ENCODE results near the gene TBKBP1. TPM values are rescaled to one million over a fixed set of nuclear protein-coding genes. Genes with fewer than 3 reads are reported as not detected.

The TBKBP1 gene
- total and polyA plus RNA-seq, 2 donors (not counting 3 experiments of a cell fraction or from before 2014, with no cell fraction given), result 7.0 to 11.7 TPM

DNA sequence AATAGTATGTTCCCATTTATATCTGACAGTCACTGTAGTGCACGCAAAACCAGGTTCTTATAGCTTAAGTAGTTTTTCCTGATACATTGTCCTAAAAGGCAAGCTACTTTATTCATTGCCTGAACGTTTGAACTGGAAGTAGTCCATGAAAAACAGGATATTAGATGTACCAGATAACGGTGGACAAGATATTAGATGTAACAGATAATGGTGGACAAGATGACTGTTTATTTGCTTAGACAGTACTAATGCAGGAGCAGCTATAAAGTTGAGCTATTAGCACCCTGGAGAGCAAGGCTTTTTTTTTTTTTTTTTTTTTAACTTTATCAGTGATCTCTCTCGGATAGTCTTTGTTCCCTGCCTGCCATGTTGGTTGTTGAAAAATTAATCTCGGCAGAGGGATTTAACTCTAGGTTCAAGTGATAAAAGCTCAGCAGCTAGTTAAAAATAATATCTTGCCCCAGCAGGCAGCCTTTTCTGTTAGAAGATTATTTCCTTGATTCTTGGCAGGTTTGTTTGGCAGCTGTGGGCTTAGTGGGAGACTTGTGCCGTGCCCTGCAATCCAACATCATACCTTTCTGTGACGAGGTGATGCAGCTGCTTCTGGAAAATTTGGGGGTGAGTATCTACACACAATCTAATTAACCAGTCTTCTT lies 17.3 kb upstream of the TBKBP1 start:
- Histone ChIP-seq H3K27me3 (ENCODE audit: control insufficient read depth in 2 of 2, insufficient read depth in 2 of 2, low read length in 2 of 2) (no peaks in the 10 kb centered on the region), H3K4me1 (ENCODE audit: control insufficient read depth, extremely low read depth, insufficient read depth, low read length) (no peaks in the 10 kb centered on the region), H3K79me2 (ENCODE audit: control insufficient read depth, insufficient read depth, low read length) (peaks cover 22% of the 10 kb centered on the region), H3K9me3 (replicated peaks; ENCODE audit: control insufficient read depth, insufficient read depth, low read length) (no peaks in the 10 kb centered on the region), H3K9me1 (replicated peaks; ENCODE audit: control insufficient read depth, extremely low read depth, insufficient read depth, low read length) (no peaks in the 10 kb centered on the region), H3K4me3 (replicated peaks in 1 of 3; ENCODE audit: insufficient read depth in 1 of 3, low read depth in 1 of 3, low read length in 3 of 3) (no peak overlapping the region), H2AFZ (ENCODE audit: low read depth, low read length) (no peak overlapping the region), H4K20me1 (replicated peaks; ENCODE audit: control insufficient read depth, extremely low read depth, insufficient read depth, low read length) (peaks cover 5% of the 10 kb centered on the region), H3K9ac (replicated peaks; ENCODE audit: extremely low read depth, insufficient read depth, low read length) (no peak overlapping the region), H3K36me3 (ENCODE audit: control insufficient read depth in 2 of 2, extremely low read depth in 1 of 2, insufficient read depth in 2 of 2, low read length in 2 of 2) (peaks cover 62 to 68% of the 10 kb centered on the region in 2 experiments), H3K4me2 (ENCODE audit: insufficient read depth, low read length) (no peak overlapping the region), H3K27ac (ENCODE audit: insufficient read depth, low read depth, low read length) (no peak overlapping the region)
- TF ChIP-seq FOS (IDR thresholded peaks at IDR 0.05; ENCODE audit: borderline replicate concordance, insufficient read depth, low read length) (no peak), POLR2A (IDR thresholded peaks at IDR 0.05; ENCODE audit: low read depth, low read length) (no peak), MYC (IDR thresholded peaks at IDR 0.05; ENCODE audit: low read depth, low read length) (no peak), JUN (IDR thresholded peaks at IDR 0.05; ENCODE audit: borderline replicate concordance, insufficient read depth, insufficient read length, low read depth) (no peak), GATA2 (IDR thresholded peaks at IDR 0.05; ENCODE audit: insufficient read depth, insufficient read length, low read depth, low read length) (no peak), EZH2 (IDR thresholded peaks at IDR 0.05; ENCODE audit: borderline replicate concordance, low read depth, low read length, severe bottlenecking) (no peak), POLR2AphosphoS5 (IDR thresholded peaks at IDR 0.05; ENCODE audit: insufficient read depth, low read depth, low read length) (no peak)
- TF ChIP-seq, protein P1, sequence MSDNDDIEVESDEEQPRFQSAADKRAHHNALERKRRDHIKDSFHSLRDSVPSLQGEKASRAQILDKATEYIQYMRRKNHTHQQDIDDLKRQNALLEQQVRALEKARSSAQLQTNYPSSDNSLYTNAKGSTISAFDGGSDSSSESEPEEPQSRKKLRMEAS (IDR thresholded peaks at IDR 0.05; ENCODE audit: insufficient read depth, insufficient read length), result no peak
- TF ChIP-seq, protein P2, sequence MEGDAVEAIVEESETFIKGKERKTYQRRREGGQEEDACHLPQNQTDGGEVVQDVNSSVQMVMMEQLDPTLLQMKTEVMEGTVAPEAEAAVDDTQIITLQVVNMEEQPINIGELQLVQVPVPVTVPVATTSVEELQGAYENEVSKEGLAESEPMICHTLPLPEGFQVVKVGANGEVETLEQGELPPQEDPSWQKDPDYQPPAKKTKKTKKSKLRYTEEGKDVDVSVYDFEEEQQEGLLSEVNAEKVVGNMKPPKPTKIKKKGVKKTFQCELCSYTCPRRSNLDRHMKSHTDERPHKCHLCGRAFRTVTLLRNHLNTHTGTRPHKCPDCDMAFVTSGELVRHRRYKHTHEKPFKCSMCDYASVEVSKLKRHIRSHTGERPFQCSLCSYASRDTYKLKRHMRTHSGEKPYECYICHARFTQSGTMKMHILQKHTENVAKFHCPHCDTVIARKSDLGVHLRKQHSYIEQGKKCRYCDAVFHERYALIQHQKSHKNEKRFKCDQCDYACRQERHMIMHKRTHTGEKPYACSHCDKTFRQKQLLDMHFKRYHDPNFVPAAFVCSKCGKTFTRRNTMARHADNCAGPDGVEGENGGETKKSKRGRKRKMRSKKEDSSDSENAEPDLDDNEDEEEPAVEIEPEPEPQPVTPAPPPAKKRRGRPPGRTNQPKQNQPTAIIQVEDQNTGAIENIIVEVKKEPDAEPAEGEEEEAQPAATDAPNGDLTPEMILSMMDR (IDR thresholded peaks at IDR 0.05; ENCODE audit: extremely low read depth in 1 of 2, insufficient read depth in 1 of 2, low read depth in 1 of 2, low read length in 2 of 2), result no peak
- intact Hi-C loops (cut with micrococcal nuclease) (no loop called here), dilution Hi-C loops (cut with MboI; ENCODE audit: extremely low pct_ligation_motif_present, low sequenced_read_pairs) (no loop called here)
- POLR2A ChIA-PET, result interaction anchor here (0.7 kb wide), 1 partner anchor 27 kb away, joined by 11 read pairs; the partner anchor contains the start of gene KPNB1
- CTCF ChIA-PET, result interaction anchor here (0.7 to 4.0 kb wide), 3 partner anchors 13 to 61 kb away, joined by 3 to 43 read pairs (median 5); no protein-coding TSS in a partner anchor
- DNase-seq (ENCODE audit: low read depth, low spot score) (no peak), FAIRE-seq (no peak)
- BruUV-seq (replicated peaks), result no TSS peak
